HG03064 (cell line): ENCODE data around the gene ST3GAL2.
"Not testable (repeated sequence)": the region's sequence is repeated elsewhere in the genome, so short reads cannot be mapped to it uniquely, and the experiment has no call there.

Source experiments
- ATAC-seq: cut with Tn5 transposase; IDR thresholded peaks from one replicate; pipeline ENCODE4 v1.9.1; 2021; ENCODE audit warnings: low read depth; ENCODE audit not compliant: unreplicated experiment

ST3GAL2 gene

GRCh38 chr16:70418274-70418992 lies 20.5 kb downstream of the ST3GAL2 start:
- ATAC-seq, result no peak

GRCh38 chr16:70417661-70418060 lies 21.2 kb downstream of the ST3GAL2 start:
- no peak for ATAC-seq

DNA sequence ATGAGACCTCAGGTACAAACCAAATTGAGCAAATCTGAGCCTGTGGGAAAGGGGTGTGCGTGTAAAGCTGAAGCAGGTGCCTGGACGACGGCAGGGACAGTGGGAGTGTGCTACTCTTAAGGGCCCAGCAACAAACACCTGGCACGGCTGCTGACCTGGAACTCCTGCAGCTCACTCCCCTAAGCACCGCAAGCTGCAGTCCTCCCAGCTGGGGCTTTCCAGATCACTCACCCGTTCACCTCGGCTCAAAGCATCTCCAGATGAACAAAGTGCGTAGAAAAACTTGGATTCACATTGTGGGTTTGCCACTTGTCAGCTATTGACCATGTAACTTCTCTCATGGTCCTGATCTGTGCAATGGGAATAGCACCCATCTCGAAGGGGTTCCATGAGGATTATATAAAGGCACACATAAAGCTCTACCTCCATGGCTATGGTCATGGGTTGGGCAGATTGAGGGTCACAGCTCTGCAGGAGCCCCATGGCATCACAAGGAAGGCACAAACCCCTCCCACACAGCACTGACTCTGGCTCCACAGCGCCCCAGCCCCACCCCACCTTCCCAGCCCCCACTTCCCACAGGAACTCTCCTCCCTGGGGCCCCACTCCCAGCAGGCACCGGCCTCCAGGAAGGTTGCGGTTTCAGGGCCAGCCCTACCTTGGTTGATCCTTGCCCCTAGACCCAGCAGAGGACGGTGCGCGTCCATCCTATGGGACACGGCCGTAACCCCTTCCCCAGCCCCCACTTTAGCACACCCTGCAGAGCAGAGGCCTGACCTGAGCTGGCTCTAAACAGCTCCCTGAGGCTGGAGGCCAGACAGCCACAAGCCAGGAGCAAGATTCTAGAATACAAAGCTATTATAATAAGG lies 21.9 kb downstream of the ST3GAL2 start:
- ATAC-seq, result peak; percentile 50

DNA sequence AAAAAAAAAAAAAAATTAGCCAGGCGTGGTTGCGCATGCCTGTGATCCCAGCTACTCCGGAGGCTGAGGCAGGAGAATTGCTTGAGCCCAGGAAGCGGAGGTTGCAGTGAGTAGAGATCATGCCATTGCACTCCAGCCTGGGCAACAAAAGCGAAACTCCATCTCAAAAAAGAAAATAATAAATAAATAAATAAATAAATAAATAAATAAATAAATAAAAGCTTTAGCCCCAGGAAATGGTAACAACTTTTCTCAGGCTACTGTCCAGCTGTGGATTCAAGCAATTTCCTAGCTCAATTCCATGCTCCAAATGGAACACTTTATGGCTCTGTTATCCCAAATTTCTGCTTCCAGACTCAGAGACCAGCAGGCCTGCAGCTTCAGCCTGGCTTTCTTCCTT lies 25.3 kb downstream of the ST3GAL2 start:
- ATAC-seq, result not testable (repeated sequence)

- no peak for ATAC-seq
Measured at GRCh38 chr16:70412385-70412784, 26.5 kb downstream of the ST3GAL2 start.

GRCh38 chr16:70410734-70411133 lies 28.2 kb downstream of the ST3GAL2 start:
- no peak for ATAC-seq

DNA sequence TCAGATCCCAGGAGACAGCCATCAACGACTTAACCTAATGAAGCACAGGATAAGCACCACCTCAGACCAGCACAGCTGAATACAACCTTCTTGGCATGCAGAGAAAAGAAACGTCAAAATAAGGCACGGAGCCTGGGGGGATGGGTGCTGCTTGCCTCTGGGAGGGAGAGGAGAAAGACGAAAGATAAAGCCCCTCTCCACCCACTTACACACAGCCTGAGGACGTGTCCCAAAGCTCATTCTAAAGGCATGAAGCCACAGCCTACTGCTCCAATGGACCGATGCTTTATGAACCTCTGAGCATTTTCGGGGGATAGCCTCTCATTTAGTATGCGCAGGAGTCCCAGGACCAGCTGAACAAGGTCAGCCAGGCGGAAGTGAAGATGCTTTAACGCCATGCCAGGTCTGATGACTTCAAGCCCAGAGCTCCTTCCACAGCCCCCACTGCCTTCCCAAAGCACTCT lies 31.1 kb downstream of the ST3GAL2 start:
- ATAC-seq, result no peak

GRCh38 chr16:70406104-70406503 lies 32.8 kb downstream of the ST3GAL2 start:
- ATAC-seq, result not testable (repeated sequence)

GRCh38 chr16:70402916-70403659 lies 35.8 kb downstream of the ST3GAL2 start:
- ATAC-seq, result no peak

DNA sequence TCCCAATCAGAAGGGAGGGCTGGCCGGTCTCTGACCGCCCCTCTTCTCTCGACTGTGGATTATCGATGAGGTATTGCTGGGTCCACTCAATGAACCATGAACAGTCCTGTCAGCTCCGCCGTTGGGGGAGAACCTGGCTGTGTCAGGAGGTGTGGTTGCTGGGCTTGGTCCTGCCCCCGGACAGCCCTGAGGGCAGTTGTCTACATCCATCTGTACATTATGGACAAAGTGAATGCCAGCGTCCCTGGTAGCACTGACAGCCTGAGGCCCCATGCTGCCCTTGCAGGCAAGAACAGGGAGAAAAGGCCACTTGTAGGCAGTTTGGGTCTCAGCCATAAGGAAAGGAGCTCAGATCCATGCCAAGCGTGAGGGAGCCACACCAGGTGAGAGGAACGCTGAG lies 38.9 kb downstream of the ST3GAL2 start:
- no peak for ATAC-seq

DNA sequence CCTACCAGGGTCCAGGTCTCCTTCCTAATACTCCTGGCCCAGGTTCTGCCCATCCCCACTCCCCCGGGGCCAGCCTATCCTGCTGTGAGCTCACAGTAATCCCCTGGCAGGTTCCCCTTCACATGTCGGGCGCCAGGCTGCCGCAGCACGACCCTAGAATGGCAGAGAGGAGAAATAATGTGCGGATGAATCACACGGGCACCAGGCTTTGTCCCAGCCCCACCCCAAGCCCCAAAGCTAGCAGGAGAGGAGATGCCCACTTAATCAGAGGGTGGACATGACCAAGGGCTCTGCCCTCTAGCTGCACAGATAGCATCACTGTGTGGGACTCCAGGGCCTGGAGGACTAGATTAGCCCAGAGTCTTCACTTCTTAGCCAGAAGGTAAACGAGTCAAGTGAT lies 39.5 kb downstream of the ST3GAL2 start:
- ATAC-seq, result no peak

DNA sequence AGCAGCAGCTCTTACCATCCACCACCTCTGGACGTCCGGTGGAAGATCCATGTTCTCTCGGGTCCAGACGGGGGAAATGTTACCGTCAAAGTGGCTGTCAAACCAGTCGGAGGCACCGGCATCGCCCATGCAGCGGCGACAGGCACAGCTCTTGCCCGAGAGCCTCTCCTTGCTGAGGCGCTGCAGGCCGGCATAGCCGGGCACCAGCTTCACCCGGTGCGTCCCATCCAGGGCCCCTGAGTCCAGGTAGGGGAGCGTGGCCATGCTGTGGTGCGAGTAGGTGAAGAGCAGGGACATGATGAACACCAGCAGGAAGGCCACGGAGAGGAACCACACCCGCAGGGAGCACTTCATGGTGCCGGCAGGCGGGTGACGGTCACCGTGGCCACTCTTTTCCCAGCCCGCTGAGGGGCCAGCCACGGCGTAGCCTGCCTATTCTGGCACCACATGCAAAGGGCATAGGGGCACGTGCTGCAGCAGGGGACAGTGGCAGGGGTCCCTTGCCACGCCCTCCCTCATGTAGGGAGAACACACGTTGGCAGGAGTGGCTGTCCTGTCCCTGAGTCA lies 40.6 kb downstream of the ST3GAL2 start:
- ATAC-seq, result no peak

- no peak for ATAC-seq
Measured at GRCh38 chr16:70396246-70396904, 42.5 kb downstream of the ST3GAL2 start.

GRCh38 chr16:70395345-70395901 lies 43.5 kb downstream of the ST3GAL2 start:
- no peak for ATAC-seq

DNA sequence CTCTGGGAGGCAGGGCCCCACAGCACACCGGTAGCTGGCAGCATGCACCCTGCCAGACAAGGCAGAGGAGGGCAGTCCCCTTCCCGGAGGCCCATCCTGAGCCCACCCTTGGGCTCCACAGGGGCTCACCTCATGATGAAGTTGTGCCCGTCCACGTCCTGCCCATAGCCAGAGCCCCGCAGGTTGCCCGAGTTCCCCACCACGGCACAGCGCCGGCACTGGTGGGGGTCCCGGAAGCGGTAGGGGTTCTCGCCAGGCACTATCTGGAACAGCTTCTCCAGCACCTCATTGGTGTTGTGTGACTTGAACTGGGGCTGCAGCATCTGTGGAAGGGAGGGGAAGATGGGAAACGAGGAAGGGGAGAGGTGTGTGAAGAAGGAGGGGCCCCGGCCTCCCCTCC lies 44.0 kb downstream of the ST3GAL2 start:
- no peak for ATAC-seq

DNA sequence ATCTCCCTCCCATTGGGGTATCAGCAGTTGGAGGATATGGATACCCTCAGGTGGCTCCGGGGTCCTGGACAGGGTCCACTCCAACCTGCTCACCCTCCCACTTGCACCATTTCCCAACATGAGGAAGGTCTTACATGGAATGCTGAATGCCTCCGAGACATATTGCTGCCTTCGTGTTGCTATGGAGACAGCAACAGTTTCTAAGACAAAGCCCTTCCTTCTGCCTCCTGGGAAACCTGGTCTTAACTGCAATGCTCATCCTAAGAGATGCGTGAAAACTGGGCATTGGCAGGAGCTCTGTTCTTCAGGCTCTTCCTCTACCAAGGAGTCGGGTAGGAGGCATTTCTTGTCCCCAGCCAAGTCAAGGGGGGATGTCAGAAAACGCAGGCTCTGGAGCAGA lies 45.2 kb downstream of the ST3GAL2 start:
- ATAC-seq, result no peak

DNA sequence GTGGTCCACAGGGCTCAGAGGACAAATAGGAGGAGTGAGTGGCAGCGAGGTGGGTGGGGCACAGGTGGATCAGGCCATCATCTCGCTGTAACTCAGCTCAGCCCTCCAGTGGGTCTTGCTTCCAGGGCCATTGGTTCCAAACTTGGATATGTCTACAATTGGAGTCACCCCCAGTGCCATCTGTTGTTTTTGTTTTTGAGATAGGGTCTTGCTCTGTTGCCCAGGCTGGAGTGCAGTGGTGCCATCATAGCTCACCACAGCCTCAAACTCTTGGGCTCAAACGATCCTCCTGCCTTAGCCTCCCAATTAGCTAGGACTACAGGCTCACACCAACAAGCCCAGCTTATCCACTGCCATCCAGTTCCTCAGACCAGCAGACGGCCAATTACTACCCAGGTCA lies 46.3 kb downstream of the ST3GAL2 start:
- ATAC-seq, result no peak

DNA sequence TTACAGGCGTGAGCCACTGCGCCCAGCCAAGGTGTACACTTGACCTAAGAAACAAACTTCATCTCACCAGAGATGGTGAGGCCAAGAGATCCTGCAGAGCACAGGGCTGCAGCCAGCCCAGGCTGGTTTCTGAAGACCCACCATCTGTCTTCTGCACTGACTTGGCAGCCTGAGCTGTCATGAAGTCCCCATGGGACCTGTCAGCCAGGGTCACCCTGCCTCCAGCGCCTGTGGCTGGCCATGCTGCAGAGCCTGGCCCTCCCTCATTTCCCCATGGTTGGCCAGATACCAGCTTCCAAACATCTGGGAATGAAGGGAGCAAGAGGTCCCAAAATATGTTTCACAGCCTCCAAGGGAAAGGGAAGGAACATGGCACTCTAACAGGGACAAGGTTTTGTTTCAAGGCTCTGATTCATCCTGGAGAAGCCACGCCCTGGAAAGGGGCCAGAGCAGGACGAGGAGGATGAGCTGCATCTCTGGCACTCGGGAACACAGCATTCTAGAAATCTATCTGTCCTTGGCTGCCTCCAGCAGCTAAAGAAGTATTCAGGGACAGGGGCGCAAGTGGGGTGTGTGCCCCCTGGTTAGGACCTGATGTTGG lies 46.9 kb downstream of the ST3GAL2 start:
- no peak for ATAC-seq

DNA sequence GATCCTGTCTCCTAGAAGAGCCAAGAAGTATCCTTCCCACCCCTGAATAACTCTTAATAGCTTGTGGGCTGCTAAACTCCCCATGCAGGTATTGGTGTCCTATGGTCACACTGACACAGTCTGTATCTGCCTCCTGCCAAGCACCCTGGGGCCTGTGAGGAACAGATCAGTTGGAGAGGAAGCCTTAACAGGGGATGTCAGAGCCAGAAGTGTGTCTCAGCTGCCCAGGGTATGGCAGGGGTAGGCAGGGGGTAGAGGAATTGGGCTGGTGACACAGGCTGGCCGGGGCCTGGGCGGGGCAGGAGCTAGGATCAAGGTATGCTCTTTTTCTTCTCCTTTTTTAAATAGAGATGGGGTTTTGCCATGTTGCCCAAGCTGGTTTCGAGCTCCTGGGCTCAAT lies 47.5 kb downstream of the ST3GAL2 start:
- ATAC-seq, result no peak

GRCh38 chr16:70390774-70391173 lies 48.1 kb downstream of the ST3GAL2 start:
- ATAC-seq, result no peak
